Measurements from ENCODE around the gene MYL12A.

Gene MYL12A

GRCh38 chr18:3248062-3248657 lies 559 bp downstream of the MYL12A start:
- peak overlapping the region; percentile 95 to 100 for H3K4me3 ChIP-seq (replicated peaks in 1 of 2; ENCODE audit: low read depth in 2 of 2, low read length in 2 of 2)
- TF ChIP-seq CTCF (IDR thresholded peaks at IDR 0.05; ENCODE audit: low read depth, low read length), result no peak
- peak; percentile 59 to 60 for DNase-seq (ENCODE audit: low read depth in 2 of 2)

- no peak for TF ChIP-seq CTCF (IDR thresholded peaks at IDR 0.05; ENCODE audit: low read depth, low read length)
- H3K4me3 ChIP-seq (replicated peaks in 1 of 2; ENCODE audit: low read depth in 2 of 2, low read length in 2 of 2), result peak overlapping the region; percentile 95 to 100
- peak; percentile 68 to 77 for DNase-seq (ENCODE audit: low read depth in 2 of 2)
Measured at GRCh38 chr18:3248658-3249359, 1.2 kb downstream of the MYL12A start.

- no peak for TF ChIP-seq CTCF (IDR thresholded peaks at IDR 0.05; ENCODE audit: low read depth, low read length)
- peak; percentile 85 to 88 for DNase-seq (ENCODE audit: low read depth in 2 of 2)
Measured at GRCh38 chr18:3250237-3251107, 2.9 kb downstream of the MYL12A start.

GRCh38 chr18:3251249-3251962 lies 3.8 kb downstream of the MYL12A start:
- DNase-seq (ENCODE audit: low read depth in 2 of 2), result peak in 1 of 2 donors; percentile 47
- peak overlapping the region in 1 of 2 donors; percentile 15 for H3K4me3 ChIP-seq (replicated peaks in 1 of 2; ENCODE audit: low read depth in 2 of 2, low read length in 2 of 2)
- no peak for TF ChIP-seq CTCF (IDR thresholded peaks at IDR 0.05; ENCODE audit: low read depth, low read length)

More at GRCh38 chr18:3250237-3251107, 2.9 kb downstream of the MYL12A start:
- H3K4me3 ChIP-seq (replicated peaks in 1 of 2; ENCODE audit: low read depth in 2 of 2, low read length in 2 of 2), result peak overlapping the region in 1 of 2 donors; percentile 100

GRCh38 chr18:3251963-3252277 lies 4.3 kb downstream of the MYL12A start:
- no peak overlapping the region for H3K4me3 ChIP-seq (replicated peaks in 1 of 2; ENCODE audit: low read depth in 2 of 2, low read length in 2 of 2)
- DNase-seq (ENCODE audit: low read depth in 2 of 2), result peak; percentile 29 to 45
- TF ChIP-seq CTCF (IDR thresholded peaks at IDR 0.05; ENCODE audit: low read depth, low read length), result no peak

- TF ChIP-seq CTCF (IDR thresholded peaks at IDR 0.05; ENCODE audit: low read depth, low read length), result no peak
- H3K4me3 ChIP-seq (replicated peaks in 1 of 2; ENCODE audit: low read depth in 2 of 2, low read length in 2 of 2), result no peak overlapping the region
- DNase-seq (ENCODE audit: low read depth in 2 of 2), result no peak
Measured at GRCh38 chr18:3252843-3253242, 5.2 kb downstream of the MYL12A start.
